Measurements from ENCODE around the gene CDC42EP2. TPM values are rescaled to one million over a fixed set of nuclear protein-coding genes. Genes with fewer than 3 reads are reported as not detected.

Gene CDC42EP2
- polyA plus RNA-seq, 4 donors, result 10.4 to 39.4 (median 25.7) TPM

DNA sequence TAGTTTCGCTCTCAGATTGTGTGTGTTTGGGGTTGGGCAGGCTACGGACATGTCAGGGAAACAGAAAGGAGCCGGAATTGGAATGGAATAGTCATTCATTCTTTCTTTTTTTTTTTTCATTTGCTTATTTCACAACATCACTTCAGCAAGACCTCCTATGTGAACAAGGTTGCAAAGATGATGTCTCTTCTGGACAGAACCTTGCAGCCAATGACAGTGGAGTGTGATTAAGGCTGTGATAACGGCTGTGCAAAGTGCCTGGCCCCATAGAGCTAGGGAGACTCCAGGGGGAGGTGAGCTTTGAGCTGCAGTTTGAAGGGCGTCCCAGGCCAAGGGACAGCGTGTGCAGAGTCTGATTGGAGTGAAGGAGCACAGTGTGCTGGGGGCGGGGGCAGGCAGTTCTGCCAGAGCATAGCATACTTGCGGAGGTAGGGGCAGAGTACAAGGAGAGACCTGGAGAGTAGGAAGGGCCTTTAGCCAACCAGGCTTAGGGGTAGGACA lies 43.2 kb downstream of the CDC42EP2 start:
- H3K27ac ChIP-seq (ENCODE audit: low read depth in 1 of 3, low read length in 2 of 3), result peak overlapping the region; percentile 43 to 91 (median 56)

GRCh38 chr11:65362320-65362931 lies 47.8 kb downstream of the CDC42EP2 start:
- H3K27me3 ChIP-seq (ENCODE audit: control insufficient read depth in 3 of 3, insufficient read depth in 3 of 3, low read length in 3 of 3), result no peaks in the 10 kb centered on the region
- peak overlapping the region in 1 of 3 donors; percentile 51 for H3K27ac ChIP-seq (ENCODE audit: low read depth in 1 of 3, low read length in 2 of 3)
- DNase-seq (no peak), FAIRE-seq (no peak)
- peaks cover 0 to 32% (median 6%) of the 10 kb centered on the region in 3 donors for H3K4me1 ChIP-seq (ENCODE audit: control insufficient read depth in 3 of 3, insufficient read depth in 2 of 3, low read depth in 1 of 3, low read length in 2 of 3)
- peaks cover 0 to 2% (median 0%) of the 10 kb centered on the region in 3 donors for H3K36me3 ChIP-seq (ENCODE audit: control insufficient read depth in 3 of 3, insufficient read depth in 2 of 3, low read depth in 1 of 3, low read length in 3 of 3)
- WGBS, 3 donors, result 77 to 91% (median 91%) methylated on average over 10 of the region's 10 CpGs
- H3K4me3 ChIP-seq (ENCODE audit: low read depth in 1 of 3, low read length in 3 of 3), result no peak overlapping the region
- H3K9me3 ChIP-seq (ENCODE audit: control insufficient read depth in 2 of 2, insufficient read depth in 1 of 2, low read depth in 1 of 2, low read length in 1 of 2), result no peaks in the 10 kb centered on the region

More for the DNA sequence above, 43.2 kb downstream of the CDC42EP2 start:
- Histone ChIP-seq H3K9me3 (ENCODE audit: control insufficient read depth in 2 of 2, insufficient read depth in 1 of 2, low read depth in 1 of 2, low read length in 1 of 2) (no peaks in the 10 kb centered on the region), H3K36me3 (ENCODE audit: control insufficient read depth in 3 of 3, insufficient read depth in 2 of 3, low read depth in 1 of 3, low read length in 3 of 3) (peaks cover 0 to 3% (median 0%) of the 10 kb centered on the region in 3 donors), H3K27me3 (ENCODE audit: control insufficient read depth in 3 of 3, insufficient read depth in 3 of 3, low read length in 3 of 3) (peaks cover 0 to 14% (median 0%) of the 10 kb centered on the region in 3 donors), H3K4me1 (ENCODE audit: control insufficient read depth in 3 of 3, insufficient read depth in 2 of 3, low read depth in 1 of 3, low read length in 2 of 3) (peaks cover 4 to 51% (median 15%) of the 10 kb centered on the region in 3 donors), H3K4me3 (ENCODE audit: low read depth in 1 of 3, low read length in 3 of 3) (no peak overlapping the region)
- WGBS, 3 donors, result 25 to 57% (median 28%) methylated on average over 8 of the region's 8 CpGs
- DNase-seq (peak; percentile 94 to 98), FAIRE-seq (no peak)

- FAIRE-seq (no peak), DNase-seq (no peak)
- Histone ChIP-seq H3K9me3 (ENCODE audit: control insufficient read depth in 2 of 2, insufficient read depth in 1 of 2, low read depth in 1 of 2, low read length in 1 of 2) (no peaks in the 10 kb centered on the region), H3K27ac (ENCODE audit: low read depth in 1 of 3, low read length in 2 of 3) (peak overlapping the region in 1 of 3 donors; percentile 26), H3K4me1 (ENCODE audit: control insufficient read depth in 3 of 3, insufficient read depth in 2 of 3, low read depth in 1 of 3, low read length in 2 of 3) (peaks cover 0 to 32% (median 5%) of the 10 kb centered on the region in 3 donors), H3K4me3 (ENCODE audit: low read depth in 1 of 3, low read length in 3 of 3) (no peak overlapping the region), H3K36me3 (ENCODE audit: control insufficient read depth in 3 of 3, insufficient read depth in 2 of 3, low read depth in 1 of 3, low read length in 3 of 3) (peaks cover 0 to 2% (median 0%) of the 10 kb centered on the region in 3 donors), H3K27me3 (ENCODE audit: control insufficient read depth in 3 of 3, insufficient read depth in 3 of 3, low read length in 3 of 3) (no peaks in the 10 kb centered on the region)
- 80 to 93% (median 88%) methylated on average over 6 of the region's 6 CpGs for WGBS, 3 donors
Observed at GRCh38 chr11:65362966-65363365, 48.3 kb downstream of the CDC42EP2 start.

- no peaks in the 10 kb centered on the region for H3K9me3 ChIP-seq (ENCODE audit: control insufficient read depth in 2 of 2, insufficient read depth in 1 of 2, low read depth in 1 of 2, low read length in 1 of 2)
- 77 to 82% (median 80%) methylated on average over 3 of the region's 3 CpGs for whole genome bisulfite sequencing, 3 donors
- peaks cover 0 to 26% (median 5%) of the 10 kb centered on the region in 3 donors for H3K4me1 ChIP-seq (ENCODE audit: control insufficient read depth in 3 of 3, insufficient read depth in 2 of 3, low read depth in 1 of 3, low read length in 2 of 3)
- no peak overlapping the region for H3K4me3 ChIP-seq (ENCODE audit: low read depth in 1 of 3, low read length in 3 of 3)
- peaks cover 0 to 2% (median 0%) of the 10 kb centered on the region in 3 donors for H3K36me3 ChIP-seq (ENCODE audit: control insufficient read depth in 3 of 3, insufficient read depth in 2 of 3, low read depth in 1 of 3, low read length in 3 of 3)
- no peak overlapping the region for H3K27ac ChIP-seq (ENCODE audit: low read depth in 1 of 3, low read length in 2 of 3)
- DNase-seq (no peak), FAIRE-seq (no peak)
- no peaks in the 10 kb centered on the region for H3K27me3 ChIP-seq (ENCODE audit: control insufficient read depth in 3 of 3, insufficient read depth in 3 of 3, low read length in 3 of 3)
Observed at GRCh38 chr11:65363770-65364169, 49.1 kb downstream of the CDC42EP2 start.

GRCh38 chr11:65366340-65366773 lies 51.7 kb downstream of the CDC42EP2 start:
- peak; percentile 84 to 90 for DNase-seq
- FAIRE-seq, result no peak
- Histone ChIP-seq H3K27me3 (ENCODE audit: control insufficient read depth in 3 of 3, insufficient read depth in 3 of 3, low read length in 3 of 3) (no peaks in the 10 kb centered on the region), H3K4me3 (ENCODE audit: low read depth in 1 of 3, low read length in 3 of 3) (no peak overlapping the region), H3K4me1 (ENCODE audit: control insufficient read depth in 3 of 3, insufficient read depth in 2 of 3, low read depth in 1 of 3, low read length in 2 of 3) (peaks cover 0 to 27% (median 2%) of the 10 kb centered on the region in 3 donors), H3K9me3 (ENCODE audit: control insufficient read depth in 2 of 2, insufficient read depth in 1 of 2, low read depth in 1 of 2, low read length in 1 of 2) (no peaks in the 10 kb centered on the region), H3K27ac (ENCODE audit: low read depth in 1 of 3, low read length in 2 of 3) (peak overlapping the region; percentile 71 to 75 (median 73)), H3K36me3 (ENCODE audit: control insufficient read depth in 3 of 3, insufficient read depth in 2 of 3, low read depth in 1 of 3, low read length in 3 of 3) (peaks cover 0 to 2% (median 0%) of the 10 kb centered on the region in 3 donors)
- 1 to 4% (median 3%) methylated on average over 4 of the region's 4 CpGs for WGBS, 3 donors

- Histone ChIP-seq H3K4me1 (ENCODE audit: control insufficient read depth in 3 of 3, insufficient read depth in 2 of 3, low read depth in 1 of 3, low read length in 2 of 3) (peaks cover 0 to 35% (median 2%) of the 10 kb centered on the region in 3 donors), H3K9me3 (ENCODE audit: control insufficient read depth in 2 of 2, insufficient read depth in 1 of 2, low read depth in 1 of 2, low read length in 1 of 2) (no peaks in the 10 kb centered on the region), H3K4me3 (ENCODE audit: low read depth in 1 of 3, low read length in 3 of 3) (no peak overlapping the region), H3K27me3 (ENCODE audit: control insufficient read depth in 3 of 3, insufficient read depth in 3 of 3, low read length in 3 of 3) (no peaks in the 10 kb centered on the region), H3K27ac (ENCODE audit: low read depth in 1 of 3, low read length in 2 of 3) (peak overlapping the region in 2 of 3 donors; percentile 48 to 63), H3K36me3 (ENCODE audit: control insufficient read depth in 3 of 3, insufficient read depth in 2 of 3, low read depth in 1 of 3, low read length in 3 of 3) (peaks cover 0 to 19% (median 0%) of the 10 kb centered on the region in 3 donors)
- FAIRE-seq (no peak), DNase-seq (no peak)
- 80 to 92% (median 83%) methylated on average over 6 of the region's 6 CpGs for WGBS, 3 donors
Observed at GRCh38 chr11:65370659-65371049, 56.0 kb downstream of the CDC42EP2 start.

Other genes with a start within 250 kb of the CDC42EP2 start
- 10 to 100 TPM in 2 of 4 donors, 1 to 10 TPM in 1, under 1 TPM in 1; 0.54 to 19.3 (median 8.8) TPM for gene CDCA5, start 230.8 kb upstream of the CDC42EP2 start, polyA plus RNA-seq
- gene ZFPL1, start 230.6 kb upstream of the CDC42EP2 start, polyA plus RNA-seq, result 10 to 100 TPM; 40.5 to 65.8 (median 53.7) TPM
- gene VPS51, start 218.7 kb upstream of the CDC42EP2 start, polyA plus RNA-seq, result 100 to 1,000 TPM; 111 to 159 (median 136) TPM
- gene TM7SF2, start 203.0 kb upstream of the CDC42EP2 start, polyA plus RNA-seq, result 10 to 100 TPM; 21.1 to 64.6 (median 40.3) TPM
- gene ZNHIT2, start 197.2 kb upstream of the CDC42EP2 start, polyA plus RNA-seq, result 10 to 100 TPM in 3 of 4 donors, 1 to 10 TPM in 1; 7.7 to 13.6 (median 13.0) TPM
- 1,000 to 10,000 TPM in 2 of 4 donors, 100 to 1,000 TPM in 2; 960 to 1,177 (median 1,066) TPM for gene FAU, start 192.7 kb upstream of the CDC42EP2 start, polyA plus RNA-seq
- gene MRPL49, start 192.5 kb upstream of the CDC42EP2 start, polyA plus RNA-seq, result 10 to 100 TPM; 35.2 to 65.7 (median 50.6) TPM
- gene SYVN1, start 180.3 kb upstream of the CDC42EP2 start, polyA plus RNA-seq, result 10 to 100 TPM; 10.5 to 34.4 (median 19.5) TPM
- gene SPDYC, start 144.6 kb upstream of the CDC42EP2 start, polyA plus RNA-seq, result under 1 TPM in 1 of 4 donors, not detected in 3; 0.13 TPM
- 100 to 1,000 TPM; 107 to 218 (median 205) TPM for gene CAPN1, start 132.9 kb upstream of the CDC42EP2 start, polyA plus RNA-seq
- 10 to 100 TPM in 2 of 4 donors, 1 to 10 TPM in 2; 1.3 to 14.8 (median 9.1) TPM for gene POLA2, start 52.9 kb upstream of the CDC42EP2 start, polyA plus RNA-seq
- gene DPF2, start 19.0 kb downstream of the CDC42EP2 start, polyA plus RNA-seq, result 10 to 100 TPM; 12.5 to 45.0 (median 20.1) TPM
- gene TIGD3, start 39.9 kb downstream of the CDC42EP2 start, polyA plus RNA-seq, result 1 to 10 TPM; 2.1 to 9.4 (median 3.8) TPM
- 10 to 100 TPM; 13.9 to 35.4 (median 22.1) TPM for gene SLC25A45, start 67.8 kb downstream of the CDC42EP2 start, polyA plus RNA-seq
- gene FRMD8, start 71.8 kb downstream of the CDC42EP2 start, polyA plus RNA-seq, result 10 to 100 TPM; 24.4 to 31.1 (median 26.9) TPM
- 1,000 to 10,000 TPM in 2 of 4 donors, 100 to 1,000 TPM in 2; 256 to 3,420 (median 1,041) TPM for gene NEAT1, start 107.9 kb downstream of the CDC42EP2 start, polyA plus RNA-seq
- 100 to 1,000 TPM; 155 to 454 (median 226) TPM for gene MALAT1, start 184.2 kb downstream of the CDC42EP2 start, polyA plus RNA-seq
- gene SCYL1, start 210.2 kb downstream of the CDC42EP2 start, polyA plus RNA-seq, result 10 to 100 TPM; 46.7 to 76.9 (median 61.0) TPM
- 10 to 100 TPM in 3 of 4 donors, 1 to 10 TPM in 1; 6.5 to 77.6 (median 21.3) TPM for gene LTBP3, start 243.5 kb downstream of the CDC42EP2 start, polyA plus RNA-seq